Stimulated activated CD4-positive, alpha-beta T cell treated with anti-CD3 and anti-CD28 coated beads, TNF-alpha, amount 100 ng/mL, for 48 hours (primary cell): ENCODE measurements around the gene ITIH4.

Experiments
- DNase-seq, 3 donors: peaks; one replicate each; pipeline ENCODE4 v3.0.0-alpha.2; 2020; ENCODE audit warnings: low read depth in 3 of 3

ITIH4 gene

DNA sequence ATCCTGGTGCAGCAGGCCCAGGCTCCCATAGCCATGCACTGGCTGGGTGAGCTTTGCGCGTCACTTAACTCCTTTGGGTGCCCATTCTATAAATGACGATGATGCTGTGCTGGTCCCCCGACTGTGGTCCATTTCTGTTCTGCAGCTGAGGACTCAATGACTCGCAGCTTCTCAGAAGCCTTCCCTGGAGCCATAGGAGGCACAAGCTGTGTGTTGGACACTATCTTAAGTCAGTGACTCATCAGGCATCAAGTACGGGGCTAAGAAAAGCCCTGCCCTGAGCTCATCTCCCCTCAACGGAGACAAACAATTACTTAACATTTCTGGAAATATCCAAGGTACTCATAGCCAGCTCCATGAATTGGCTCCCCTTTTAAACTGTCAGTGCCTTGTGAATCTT, 18.1 kb upstream of the ITIH4 start:
- DNase-seq, result no peak

DNA sequence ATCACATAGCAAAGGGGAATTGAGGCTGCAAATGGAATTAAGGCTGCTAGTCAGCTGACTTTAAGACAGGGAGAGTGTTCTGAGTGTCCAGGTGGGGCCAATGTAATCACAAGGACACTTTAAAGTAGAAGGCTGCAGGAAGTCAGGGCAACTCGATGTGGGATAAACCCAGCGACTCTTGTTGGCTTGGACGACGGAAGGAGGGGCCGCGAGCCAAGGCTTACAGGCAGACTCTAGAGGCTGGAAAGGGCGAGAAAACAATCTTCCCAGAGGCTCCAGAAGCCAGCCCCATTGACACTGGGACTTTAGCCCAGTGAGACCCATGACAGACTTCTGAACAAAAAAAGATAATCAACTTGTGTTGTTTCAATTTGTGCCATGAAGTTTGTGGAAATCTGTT, 17.3 kb upstream of the ITIH4 start:
- DNase-seq, result no peak

DNA sequence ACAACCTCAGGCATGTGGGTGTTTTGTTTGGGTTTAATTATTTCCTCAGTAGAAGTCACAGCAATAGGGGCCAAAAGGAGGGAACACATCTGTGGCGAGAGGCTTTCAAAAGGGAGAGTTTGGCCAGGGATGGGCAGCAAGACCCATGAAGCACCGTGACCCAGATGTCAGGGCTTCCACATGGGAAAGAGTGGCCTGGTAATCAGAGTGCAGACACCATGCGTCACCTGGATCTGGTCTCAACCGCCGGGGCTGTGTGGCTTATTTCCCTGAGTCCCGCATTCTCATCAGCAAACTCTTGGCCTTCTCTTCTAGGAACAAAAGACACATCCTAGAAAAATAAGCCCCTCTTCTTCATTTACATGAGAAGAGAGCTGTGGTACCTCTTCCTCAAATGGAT, 16.8 kb upstream of the ITIH4 start:
- no peak for DNase-seq

DNA sequence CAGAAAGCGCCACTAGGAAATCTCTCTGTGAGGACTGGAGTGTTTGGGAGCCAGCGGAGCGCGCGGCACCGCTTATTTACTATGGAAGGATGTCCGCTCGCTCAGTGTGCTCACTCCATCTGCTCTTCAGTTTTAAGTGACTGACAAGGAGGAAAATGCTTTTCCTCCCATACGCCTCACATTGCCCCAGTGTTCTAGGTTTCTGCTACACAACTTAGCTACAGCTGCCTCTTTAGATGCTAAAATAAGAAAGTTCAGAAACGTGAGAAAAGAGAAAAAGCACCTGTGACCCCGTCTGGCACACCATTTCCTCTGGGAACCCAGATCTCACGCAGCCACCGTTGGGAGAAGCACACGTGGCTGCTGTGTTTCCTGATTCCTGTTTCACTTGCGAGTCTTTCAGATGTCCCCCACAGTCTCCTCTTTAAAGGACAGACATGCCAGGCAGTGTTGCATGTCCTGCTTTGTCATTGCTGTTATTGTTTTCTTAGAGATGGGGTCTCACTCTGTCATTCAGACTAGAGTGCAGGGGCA, 16.0 kb upstream of the ITIH4 start:
- no peak for DNase-seq

DNA sequence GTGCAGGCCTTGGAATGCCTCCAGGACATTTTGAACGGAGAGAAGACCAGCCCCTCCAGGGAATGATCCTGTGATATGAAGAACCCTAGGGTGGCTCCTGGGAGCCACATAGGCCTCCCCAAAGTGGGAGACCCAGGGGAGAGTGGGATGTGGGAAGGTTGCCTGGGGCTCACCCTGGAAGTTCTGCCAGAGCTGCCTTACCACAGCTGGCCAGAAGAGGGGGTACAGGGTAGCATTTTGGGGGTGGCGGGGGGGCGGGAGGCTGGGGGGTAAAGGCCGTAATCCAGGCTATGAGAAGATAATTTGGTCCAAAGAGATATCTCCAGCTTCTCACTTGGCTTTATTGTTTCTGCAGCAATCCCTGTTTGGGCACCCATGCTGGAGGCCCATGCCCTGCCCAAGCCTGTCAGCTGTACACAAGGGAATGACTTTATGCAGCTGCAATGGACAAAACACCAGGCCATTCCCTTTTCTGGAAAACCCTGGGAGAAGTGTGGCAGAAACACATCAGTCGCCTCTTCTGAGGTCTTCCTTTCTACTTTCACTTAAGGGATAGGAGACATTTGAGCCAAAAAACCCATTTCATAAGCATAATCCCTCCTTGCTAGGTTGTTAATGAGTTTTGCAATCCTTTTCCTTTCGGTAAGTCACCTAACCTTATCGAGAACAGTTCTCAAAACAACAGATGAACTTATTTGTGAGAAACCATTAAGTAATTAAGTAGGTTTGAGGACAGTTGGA, 15.4 kb upstream of the ITIH4 start:
- peak in 1 of 3 donors; percentile 33 for DNase-seq

DNA sequence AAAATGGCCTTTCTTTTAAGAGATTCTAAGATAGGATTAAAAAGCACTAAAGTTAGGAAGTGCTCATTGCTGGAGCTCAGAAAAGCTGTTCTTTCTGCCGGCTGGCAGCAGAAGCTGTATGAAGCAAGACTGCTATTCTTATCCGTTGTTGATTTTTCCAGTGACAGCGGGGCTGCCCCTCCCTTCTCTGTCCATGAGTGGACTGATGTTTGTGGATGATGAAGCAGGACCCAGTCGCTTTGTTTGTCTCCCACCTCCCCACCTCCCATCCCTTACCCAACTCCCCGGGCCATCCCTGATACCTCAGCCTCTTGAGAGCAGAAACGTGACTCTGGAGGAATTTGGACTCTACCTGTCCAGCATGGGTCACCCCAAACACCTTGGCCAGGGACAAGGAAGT, 14.7 kb upstream of the ITIH4 start:
- DNase-seq, result no peak

DNA sequence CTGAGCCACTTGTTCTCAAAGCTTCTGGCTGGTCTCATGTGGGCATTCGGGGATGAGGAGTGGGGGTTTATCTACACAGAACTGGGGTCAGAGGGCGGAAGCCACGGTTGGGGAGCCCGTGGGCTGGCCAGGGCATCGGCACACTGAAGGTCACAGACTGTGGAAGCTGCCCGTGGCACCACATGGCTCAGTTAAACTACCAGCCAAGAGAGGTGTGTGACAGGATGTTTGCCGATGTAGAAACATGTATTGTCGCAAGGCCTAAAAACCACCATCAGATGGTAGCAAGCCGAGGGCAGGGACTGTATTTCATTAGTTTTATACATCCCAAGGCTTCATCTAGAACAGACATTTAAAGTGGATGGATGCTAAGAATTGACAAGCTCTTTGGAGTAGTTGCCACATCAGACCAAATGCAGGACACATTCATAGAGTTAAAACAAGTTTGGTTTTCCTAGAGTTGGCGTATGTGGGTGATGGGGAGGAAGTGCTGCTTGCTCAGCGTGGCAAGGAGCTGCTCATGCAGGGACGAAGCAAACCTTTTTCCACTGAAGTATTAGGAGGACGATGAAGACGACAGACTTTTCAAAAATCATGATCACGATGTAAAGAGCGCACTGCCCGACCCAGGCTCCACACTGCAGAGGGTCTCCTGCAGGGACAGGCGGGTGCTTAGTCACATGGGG, 14.0 kb upstream of the ITIH4 start:
- DNase-seq, result no peak

DNA sequence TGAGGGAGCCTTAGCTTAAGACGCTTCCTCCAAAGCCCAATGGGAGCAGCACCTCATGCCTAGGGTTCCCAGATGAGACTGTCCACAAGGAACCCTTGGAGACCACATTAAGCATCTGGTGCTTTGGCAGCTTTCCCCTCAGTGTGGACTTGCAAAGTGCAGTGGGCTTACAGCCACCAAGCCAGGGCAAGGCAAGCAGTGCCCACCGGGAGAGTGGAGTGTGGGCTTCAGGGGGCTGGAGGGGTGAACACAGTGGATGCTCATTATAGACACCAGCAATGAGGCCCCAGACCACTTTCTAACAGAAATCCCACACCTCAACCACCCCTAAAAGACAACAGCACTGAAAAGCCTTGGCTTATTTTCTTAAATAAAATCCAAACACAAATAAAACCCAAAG, 13.4 kb upstream of the ITIH4 start:
- no peak for DNase-seq

DNA sequence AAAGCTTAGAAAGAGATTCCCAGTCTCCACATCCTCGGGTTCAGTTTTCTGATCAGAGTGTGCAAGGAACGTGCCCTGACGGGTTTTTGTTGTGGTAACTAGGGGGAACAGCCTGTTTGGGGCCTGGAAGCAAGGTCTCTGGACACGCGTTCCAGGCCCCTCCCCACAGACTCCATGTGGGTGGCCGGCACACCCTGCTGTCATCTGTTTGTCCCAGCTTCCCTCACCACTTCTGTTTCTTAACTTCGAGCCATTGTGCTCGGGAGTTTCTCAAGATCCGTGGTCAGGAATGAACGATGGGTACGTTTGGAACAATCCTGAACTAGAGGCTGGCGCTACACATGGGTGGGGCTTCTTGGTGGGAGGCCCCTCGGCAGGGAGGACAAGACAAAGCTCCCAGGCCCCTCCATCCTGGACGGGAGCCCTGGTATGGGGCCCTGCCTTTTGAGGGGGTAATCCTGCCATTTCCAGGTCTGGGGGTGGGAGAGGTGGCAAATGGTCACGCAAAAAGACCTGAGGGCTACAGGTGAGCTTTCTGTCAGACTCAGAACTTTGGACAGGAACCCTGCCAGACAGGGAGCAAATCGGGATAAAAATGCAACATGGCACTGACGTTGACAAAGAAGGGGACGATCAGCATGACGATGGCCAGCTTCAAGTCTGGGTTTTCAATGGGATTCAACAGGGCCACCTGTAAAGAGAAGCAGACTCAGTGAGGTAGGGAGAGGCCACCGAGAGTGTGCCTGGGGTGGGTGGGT, 12.8 kb upstream of the ITIH4 start:
- no peak for DNase-seq

DNA sequence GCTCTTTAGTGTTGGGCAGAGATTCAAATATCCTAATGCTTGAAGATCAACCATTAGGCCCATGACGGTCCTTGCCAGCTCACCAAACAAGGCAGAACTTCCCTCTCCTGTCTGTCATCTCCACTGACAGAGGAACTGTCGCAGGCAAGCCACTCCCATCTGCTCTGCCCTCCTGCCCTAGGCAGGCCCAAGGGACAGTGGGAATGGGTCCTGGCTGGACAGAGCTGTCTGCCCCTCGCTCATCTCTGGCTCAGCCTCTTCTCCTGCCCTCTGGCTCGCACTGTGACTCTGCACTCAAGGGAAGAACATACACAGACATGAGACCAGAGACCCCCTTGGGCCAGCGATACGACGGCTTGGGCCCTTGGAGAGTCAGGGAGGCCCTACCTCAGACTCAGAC, 12.0 kb upstream of the ITIH4 start:
- DNase-seq, result no peak

DNA sequence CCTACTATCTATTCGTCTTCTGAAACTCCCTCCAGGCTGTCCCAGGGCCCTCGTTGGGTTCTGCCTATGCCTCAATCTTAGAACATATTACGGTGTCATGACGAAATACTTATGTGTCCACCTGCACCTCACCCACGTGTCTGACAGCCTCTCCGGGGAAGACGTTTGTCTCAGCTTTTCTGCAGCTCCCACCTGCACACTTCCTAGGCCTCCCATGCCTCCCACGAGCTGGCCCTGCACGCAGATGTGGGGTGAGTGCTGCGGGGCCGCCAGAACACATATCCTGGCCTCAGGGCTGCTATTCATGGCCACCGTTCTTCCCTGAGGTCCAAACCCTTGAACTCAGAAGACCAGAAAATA, 11.5 kb upstream of the ITIH4 start:
- no peak for DNase-seq

DNA sequence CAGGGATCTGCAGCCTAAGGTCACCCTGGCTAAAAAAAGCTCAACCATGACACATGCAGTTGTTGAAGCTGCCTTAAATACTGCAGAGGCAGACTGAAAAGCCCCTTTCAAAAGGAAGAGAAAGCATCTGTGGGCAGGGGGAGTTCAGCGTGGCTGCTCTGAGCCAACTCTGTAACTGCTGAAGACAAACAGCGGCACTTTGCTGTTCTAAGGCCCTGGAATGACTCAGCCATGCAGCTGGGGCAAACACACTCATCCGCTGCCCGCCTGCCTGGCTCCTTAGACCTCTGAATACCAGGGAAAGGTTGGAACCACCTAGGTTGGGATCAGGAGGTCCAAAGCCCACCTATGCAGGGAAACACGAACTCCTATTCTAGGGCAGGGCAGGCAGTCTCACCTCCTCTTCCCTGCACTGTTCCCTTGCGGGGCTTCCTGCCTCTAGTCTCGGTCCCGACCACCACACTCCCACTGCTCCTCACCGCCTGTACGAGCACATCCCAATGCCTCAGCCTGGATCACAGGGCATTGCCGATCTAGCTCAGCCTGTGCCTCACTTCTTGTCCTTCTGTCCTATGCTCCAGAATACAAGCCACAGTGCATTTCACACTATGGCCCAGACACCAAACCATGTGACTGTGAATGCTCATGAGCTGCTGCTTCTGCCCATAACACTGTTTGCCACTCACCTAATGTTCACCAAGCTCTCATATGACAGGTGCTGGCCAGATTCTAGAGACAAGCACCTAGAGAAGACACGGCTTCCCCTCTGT, 10.9 kb upstream of the ITIH4 start:
- no peak for DNase-seq

DNA sequence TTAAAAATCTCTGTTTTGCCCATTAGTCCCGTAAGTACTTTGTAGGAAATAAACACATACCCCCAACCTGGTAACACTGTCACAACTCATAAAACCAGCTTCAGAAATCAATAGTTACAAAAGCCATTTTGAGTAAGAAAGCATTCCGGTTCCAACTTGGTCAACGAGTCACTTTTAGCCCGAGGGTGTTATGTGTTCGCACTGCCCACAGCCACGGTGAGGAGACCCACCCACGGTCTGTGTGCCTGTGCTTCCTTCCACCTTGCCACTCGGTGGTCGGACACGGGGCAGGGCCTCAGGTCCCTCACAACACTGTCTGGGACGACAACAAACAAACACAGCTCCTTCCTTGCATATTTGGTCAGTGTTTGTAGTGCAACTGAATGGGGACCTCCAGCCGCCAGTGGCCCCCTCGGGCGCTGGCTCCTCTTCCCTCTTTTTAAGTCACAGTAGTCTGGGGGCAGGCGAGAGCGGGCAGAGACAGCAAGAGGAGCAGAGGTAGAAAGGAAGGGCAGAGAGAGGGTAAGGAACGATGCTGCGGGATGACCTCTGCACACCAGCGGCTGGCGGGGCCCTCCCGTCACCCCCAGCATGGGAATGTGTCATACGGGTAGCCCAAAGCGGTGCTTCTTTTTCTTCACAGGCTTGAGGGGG, 9.5 kb upstream of the ITIH4 start:
- no peak for DNase-seq

DNA sequence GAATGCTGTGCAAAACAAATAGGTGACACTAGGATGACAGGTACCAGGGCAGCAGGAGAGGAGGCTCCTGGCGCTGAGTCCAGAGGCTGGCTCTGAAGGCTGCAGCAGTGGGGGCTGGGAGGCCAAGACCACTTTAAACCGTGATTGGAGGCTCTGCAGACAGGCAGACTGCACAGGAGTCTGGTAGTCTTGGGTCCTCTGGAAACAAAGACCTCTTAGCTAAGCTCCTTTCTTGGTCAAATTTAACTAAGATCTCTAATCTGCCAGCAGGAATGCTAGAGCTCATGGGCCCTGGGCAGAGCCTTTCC, 8.8 kb upstream of the ITIH4 start:
- no peak for DNase-seq

DNA sequence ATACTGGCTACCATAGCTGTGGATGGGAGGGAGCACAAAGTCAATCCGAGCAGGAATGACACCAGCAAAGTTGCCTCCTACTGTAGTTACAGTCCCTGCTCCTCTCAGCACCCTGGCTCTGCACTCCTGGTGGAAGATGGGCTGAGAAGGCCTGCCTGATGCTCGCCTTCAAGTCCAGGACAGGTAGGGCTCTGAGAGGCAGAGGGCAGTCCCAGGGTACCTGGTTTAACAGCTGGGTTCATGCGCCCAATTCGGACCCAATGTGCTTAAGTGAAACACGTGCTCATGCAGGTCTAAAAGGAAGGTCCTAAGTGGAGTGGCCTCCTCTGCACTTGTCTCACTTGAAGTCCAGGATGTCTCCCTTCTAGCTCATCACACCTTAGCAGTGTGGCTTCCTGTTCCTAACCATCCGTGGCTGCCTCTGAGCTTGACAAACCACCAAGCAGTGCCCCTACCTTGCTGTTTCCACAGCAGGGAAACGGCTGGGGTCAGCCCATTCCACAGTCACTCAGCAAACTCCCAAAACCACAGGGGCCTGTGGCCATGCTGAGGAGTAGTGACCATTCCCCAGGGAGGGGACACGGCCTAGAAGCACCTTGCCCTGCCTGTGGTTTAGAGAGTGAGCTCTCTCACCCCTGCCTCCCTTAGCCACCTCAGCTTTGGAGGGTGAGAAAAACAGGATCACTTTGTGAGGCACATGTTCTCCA, 8.2 kb upstream of the ITIH4 start:
- no peak for DNase-seq

DNA sequence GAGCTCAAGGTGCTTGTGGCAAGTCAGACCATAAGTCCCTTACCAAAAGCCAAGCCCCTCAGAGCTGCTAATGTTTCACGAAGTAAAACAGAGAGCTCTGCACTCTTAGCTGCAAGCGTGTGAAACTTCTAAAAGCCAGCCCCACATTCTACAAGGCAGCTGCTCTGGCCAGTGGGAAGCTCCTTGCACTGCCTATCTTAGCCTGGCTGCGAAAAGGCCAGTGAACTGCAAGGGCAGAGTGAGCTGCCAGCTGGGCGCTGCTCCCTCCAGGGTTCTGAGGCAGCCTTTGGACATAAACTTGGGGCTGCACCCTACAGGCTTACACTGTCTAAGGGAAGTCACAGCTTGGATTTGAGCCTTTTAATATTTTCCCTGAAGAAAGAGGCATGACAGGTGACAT, 6.5 kb upstream of the ITIH4 start:
- DNase-seq, result no peak

DNA sequence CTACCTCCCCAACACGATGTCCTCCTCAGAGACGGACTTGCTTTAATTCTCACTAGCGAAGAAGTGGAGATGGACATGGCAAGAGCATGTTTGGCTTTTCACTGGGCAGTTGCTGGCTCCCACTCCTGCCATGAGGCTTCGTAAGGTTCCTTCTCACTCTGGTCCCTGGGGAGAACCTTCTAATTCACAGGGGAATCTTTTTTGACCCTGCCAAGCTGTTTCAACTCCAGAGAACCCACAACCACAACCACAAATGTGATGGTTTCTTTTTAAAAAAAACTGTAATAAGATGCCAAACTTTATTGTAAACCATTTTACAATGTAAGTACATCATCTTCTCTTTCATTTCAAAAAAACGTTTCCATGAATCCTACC, 6.0 kb upstream of the ITIH4 start:
- DNase-seq, result no peak

DNA sequence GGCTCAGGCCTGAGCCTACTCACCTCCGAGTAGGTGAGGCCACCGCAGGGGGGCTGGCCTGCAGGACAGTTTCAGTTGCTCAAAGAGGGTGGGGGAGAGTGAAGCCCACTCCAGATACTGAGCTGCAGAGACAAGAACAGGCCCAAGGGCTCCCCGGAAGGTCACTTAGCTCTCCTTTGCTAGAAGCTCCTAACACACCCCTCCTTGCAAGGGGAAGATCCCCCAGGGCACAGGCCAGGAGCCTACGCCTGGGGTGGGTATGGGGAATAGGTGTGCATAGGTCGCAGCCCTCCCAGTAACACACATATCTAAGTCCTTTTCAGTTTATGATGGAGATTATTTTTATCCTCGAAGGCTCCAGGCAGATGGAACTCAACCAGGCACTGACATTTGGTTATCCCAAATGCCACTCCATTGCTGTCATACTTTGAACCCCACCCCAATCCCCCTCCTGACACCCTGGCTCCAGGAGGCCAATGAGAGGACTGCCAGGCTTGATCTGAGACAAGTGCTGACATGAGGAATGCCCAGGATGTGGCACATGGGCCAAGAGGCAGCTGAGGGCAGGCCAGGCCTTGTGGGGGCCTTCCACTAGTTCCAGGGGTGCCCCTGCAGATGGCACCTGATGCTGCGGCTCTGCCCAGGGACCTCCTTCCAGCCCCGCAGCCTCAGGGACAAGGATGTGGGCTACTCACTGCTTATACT, 5.4 kb upstream of the ITIH4 start:
- no peak for DNase-seq

DNA sequence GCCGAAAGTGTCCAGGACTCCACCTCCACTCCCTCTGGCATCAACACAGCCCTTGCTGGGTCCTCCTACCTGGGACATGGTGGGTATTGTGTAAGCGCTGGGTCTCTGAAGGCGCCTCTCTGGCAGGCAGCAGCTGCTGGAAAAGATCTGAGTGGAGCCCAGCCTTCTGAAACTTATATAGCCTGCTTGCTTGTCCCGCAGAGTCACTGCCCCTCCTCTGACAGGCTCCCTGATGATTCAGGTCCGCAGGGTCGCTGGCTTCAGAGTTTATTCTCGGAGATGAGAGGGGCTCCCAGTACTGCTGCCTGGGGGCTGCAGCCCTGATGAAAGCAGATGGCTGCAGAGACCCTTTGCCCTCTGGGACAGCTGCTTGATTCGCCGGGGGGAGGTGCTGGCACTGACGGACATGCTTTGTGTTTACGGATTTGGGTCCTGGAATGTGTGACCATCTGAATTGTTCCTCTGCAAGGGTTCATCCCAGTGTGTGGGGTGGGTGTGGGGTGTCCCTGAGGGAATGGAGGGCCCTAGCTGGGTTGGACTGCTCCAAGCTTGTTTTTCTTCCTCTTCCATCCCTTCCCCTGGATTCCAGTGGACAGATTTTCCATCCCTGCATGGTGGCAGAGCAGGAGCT, 4.5 kb upstream of the ITIH4 start, which contains the start of gene MUSTN1:
MUSTN1 (minus strand) TSS at position 149 of the 631 bp plus-strand sequence; CDS start at position 78, 71 bp downstream.
- DNase-seq, result no peak

DNA sequence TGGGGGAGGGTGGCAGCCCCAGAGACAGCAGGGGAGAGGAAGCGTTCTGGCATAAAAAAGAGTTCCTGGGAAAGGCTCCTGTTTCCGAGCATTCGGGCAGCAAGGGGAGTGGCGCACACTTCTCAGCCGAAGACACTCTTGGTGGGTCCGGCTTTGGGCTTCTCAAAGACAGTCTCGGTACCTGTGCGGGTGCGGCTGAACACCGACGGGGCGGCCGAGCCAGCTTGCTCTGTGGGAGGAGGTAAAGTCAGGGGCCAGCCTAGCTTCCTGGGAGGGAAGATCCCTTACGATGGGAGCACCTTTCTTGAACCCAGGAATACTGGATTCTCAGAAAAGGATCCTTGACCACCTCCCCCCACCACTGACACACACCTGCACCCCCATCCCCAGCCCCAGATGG, 2.7 kb upstream of the ITIH4 start:
- no peak for DNase-seq
